Pulmonary artery endothelial cell (primary cell): ENCODE results near the gene HYI. TPM values are rescaled to one million over a fixed set of nuclear protein-coding genes. Genes with fewer than 3 reads are reported as not detected.

Source experiments
- total RNA-seq: library from RNA; depleted of rRNA; stranded (reverse); fragments of >200 nt; gene quantifications from 2 replicates; pipeline ENCODE4 v1.2.3, GENCODE V29; 2014

Gene HYI
- total RNA-seq, 1 donor from 2014 or later: 149 TPM

Other genes starting within 250 kb of the HYI start
- not detected in 2 replicates for gene TMEM125, start 183.9 kb downstream of the HYI start, total RNA-seq
- not detected in 2 replicates for gene C1orf210, start 168.3 kb downstream of the HYI start, total RNA-seq
- gene TIE1, start 152.9 kb downstream of the HYI start, total RNA-seq: 615 and 699 TPM in 2 replicates
- gene MPL, start 116.1 kb downstream of the HYI start, total RNA-seq: not detected in 2 replicates
- gene CDC20, start 95.0 kb downstream of the HYI start, total RNA-seq: 69.2 and 189 TPM in 2 replicates
- 57.0 and 84.4 TPM in 2 replicates for gene ELOVL1, start 85.9 kb downstream of the HYI start, total RNA-seq
- 44.1 and 60.8 TPM in 2 replicates for gene MED8, start 64.1 kb downstream of the HYI start, total RNA-seq
- 15.1 and 22.0 TPM in 2 replicates for gene SZT2, start 64.0 kb downstream of the HYI start, total RNA-seq
- 152 and 171 TPM in 2 replicates for gene PTPRF, start 77.0 kb upstream of the HYI start, total RNA-seq
- 43.3 and 57.0 TPM in 2 replicates for gene KDM4A, start 196.2 kb upstream of the HYI start, total RNA-seq